Osteoblast (primary cell): ENCODE data around the gene KRTAP12-3. TPM values are rescaled to one million over a fixed set of nuclear protein-coding genes. Genes with fewer than 3 reads are reported as not detected.
A peak's percentile ranks its signal among the peaks of the same experiment; 100 is the strongest.

Experiments
- DNase-seq: peaks from one replicate; pipeline ENCODE4 v3.0.0; 2011; ENCODE audit warnings: low spot score, mixed read lengths; ENCODE audit not compliant: insufficient read length; ENCODE audit errors: missing footprints
- H2AFZ ChIP-seq: 2 replicates; pipeline ENCODE4 v1.6.0; 2011; ENCODE audit warnings: mild to moderate bottlenecking, low read length
- H3K27ac ChIP-seq: 2 replicates; pipeline ENCODE4 v1.5.1; 2011; ENCODE audit warnings: mild to moderate bottlenecking, low read depth, low read length, moderate library complexity
- H3K27me3 ChIP-seq: 2 replicates; pipeline ENCODE4 v1.6.0; 2012; ENCODE audit warnings: mild to moderate bottlenecking, control low read depth, inconsistent platforms, low read length, moderate library complexity; ENCODE audit not compliant: insufficient read depth
- H3K36me3 ChIP-seq: 2 replicates; pipeline ENCODE4 v1.5.1; 2011; ENCODE audit warnings: mild to moderate bottlenecking, low read length, control low read depth, moderate library complexity; ENCODE audit not compliant: insufficient read depth
- H3K4me1 ChIP-seq: 2 replicates; pipeline ENCODE4 v1.5.1; 2011; ENCODE audit warnings: mild to moderate bottlenecking, low read length, control low read depth, moderate library complexity; ENCODE audit not compliant: insufficient read depth
- H3K4me2 ChIP-seq: 2 replicates; pipeline ENCODE4 v1.6.0; 2011; ENCODE audit warnings: mild to moderate bottlenecking, low read length; ENCODE audit not compliant: insufficient read depth
- H3K4me3 ChIP-seq: fragments of 200-600 bp; sonication (generic); 3 replicates; pipeline ENCODE4 v1.5.1; 2012; ENCODE audit warnings: mild to moderate bottlenecking, low read length, inconsistent platforms; ENCODE audit not compliant: insufficient read depth
- H3K79me2 ChIP-seq: 2 replicates; pipeline ENCODE4 v1.6.0; 2012; ENCODE audit warnings: mild to moderate bottlenecking, low read length, control low read depth, inconsistent platforms; ENCODE audit not compliant: insufficient read depth
- H3K9me3 ChIP-seq: 2 replicates; pipeline ENCODE4 v1.5.1; 2011; ENCODE audit warnings: low read depth, low read length, control low read depth
- H4K20me1 ChIP-seq: 2 replicates; pipeline ENCODE4 v1.6.0; 2012; ENCODE audit warnings: mild to moderate bottlenecking, low read length, control low read depth; ENCODE audit not compliant: insufficient read depth
- CTCF ChIP-seq: IDR thresholded peaks from 2 replicates; pipeline ENCODE4 v1.5.1; 2011; ENCODE audit warnings: mild to moderate bottlenecking, low read depth, low read length, moderate library complexity; ENCODE audit errors: extremely low read depth
- total RNA-seq: library from RNA; depleted of rRNA; stranded (reverse); fragments of >200 nt; gene quantifications from 2 replicates; pipeline ENCODE4 v1.2.3, GENCODE V29; 2012

The KRTAP12-3 gene
- total RNA-seq, 1 donor: not detected

- Histone ChIP-seq H3K79me2 (no peaks in the 10 kb centered on the region), H2AFZ (no peak overlapping the region)
- TF ChIP-seq CTCF: no peak
Measured at GRCh38 chr21:44699502-44700001, 41.8 kb downstream of the KRTAP12-3 start.

GRCh38 chr21:44700101-44701022 is 42.6 kb downstream of the KRTAP12-3 start:
- TF ChIP-seq CTCF: no peak
- Histone ChIP-seq H3K79me2 (no peaks in the 10 kb centered on the region), H4K20me1 (no peaks in the 10 kb centered on the region), H3K36me3 (no peaks in the 10 kb centered on the region), H3K27me3 (peaks cover 60% of the 10 kb centered on the region), H3K4me2 (no peak overlapping the region), H2AFZ (no peak overlapping the region), H3K4me1 (no peaks in the 10 kb centered on the region), H3K4me3 (no peak overlapping the region), H3K9me3 (no peaks in the 10 kb centered on the region), H3K27ac (no peak overlapping the region)
- peak; percentile 68 for DNase-seq

More at GRCh38 chr21:44699502-44700001, 41.8 kb downstream of the KRTAP12-3 start:
- peak; percentile 50 for DNase-seq
- H3K27ac ChIP-seq: no peak overlapping the region
- H3K4me2 ChIP-seq: no peak overlapping the region
- H3K27me3 ChIP-seq: peaks cover 57% of the 10 kb centered on the region
- no peaks in the 10 kb centered on the region for H3K4me1 ChIP-seq
- no peaks in the 10 kb centered on the region for H4K20me1 ChIP-seq
- H3K4me3 ChIP-seq: no peak overlapping the region
- no peaks in the 10 kb centered on the region for H3K36me3 ChIP-seq
- no peaks in the 10 kb centered on the region for H3K9me3 ChIP-seq

- no peaks in the 10 kb centered on the region for H3K36me3 ChIP-seq
- H3K4me3 ChIP-seq: no peak overlapping the region
- DNase-seq: peak; percentile 74
- H3K4me1 ChIP-seq: no peaks in the 10 kb centered on the region
- H4K20me1 ChIP-seq: no peaks in the 10 kb centered on the region
- peaks cover 60% of the 10 kb centered on the region for H3K27me3 ChIP-seq
- H3K27ac ChIP-seq: no peak overlapping the region
- no peak for TF ChIP-seq CTCF
- no peaks in the 10 kb centered on the region for H3K79me2 ChIP-seq
- no peaks in the 10 kb centered on the region for H3K9me3 ChIP-seq
- no peak overlapping the region for H3K4me2 ChIP-seq
- no peak overlapping the region for H2AFZ ChIP-seq
Measured at GRCh38 chr21:44701023-44701400, 43.3 kb downstream of the KRTAP12-3 start.

- H3K4me1 ChIP-seq: no peaks in the 10 kb centered on the region
- peaks cover 60% of the 10 kb centered on the region for H3K27me3 ChIP-seq
- no peak for TF ChIP-seq CTCF
Measured at GRCh38 chr21:44701541-44701940, 43.8 kb downstream of the KRTAP12-3 start.

More at GRCh38 chr21:44701541-44701940, 43.8 kb downstream of the KRTAP12-3 start:
- Histone ChIP-seq H3K36me3 (no peaks in the 10 kb centered on the region), H3K4me2 (no peak overlapping the region), H3K4me3 (no peak overlapping the region), H2AFZ (no peak overlapping the region), H3K9me3 (no peaks in the 10 kb centered on the region), H4K20me1 (no peaks in the 10 kb centered on the region), H3K79me2 (no peaks in the 10 kb centered on the region), H3K27ac (no peak overlapping the region)
- no peak for DNase-seq
